ENCODE data around the gene IPO4.

The IPO4 gene

DNA sequence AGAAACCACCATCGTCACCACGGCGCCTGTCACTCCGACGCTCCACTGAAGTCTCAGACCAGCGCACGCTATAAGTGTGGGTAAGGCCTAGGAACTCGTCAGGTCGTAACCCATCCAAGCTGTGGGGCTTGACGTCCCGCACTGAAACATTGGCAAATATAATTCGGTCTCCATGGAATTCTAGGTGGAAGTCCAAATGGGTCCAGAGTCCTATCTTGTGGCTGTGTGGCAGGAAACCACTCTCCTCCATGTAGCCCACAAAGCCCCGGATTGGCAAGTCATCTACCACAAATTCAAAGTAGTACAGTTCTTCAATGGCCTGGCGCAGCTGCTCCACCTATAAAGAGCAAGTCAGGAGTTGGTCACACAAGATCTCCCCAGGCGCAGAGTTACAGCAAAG, 4.3 kb upstream of the IPO4 start:
- DNase-seq = no peak

GRCh38 chr14:24190416-24190815, 1.8 kb upstream of the IPO4 start:
- no peak for DNase-seq

GRCh38 chr14:24189460-24189859, 844 bp upstream of the IPO4 start:
- no peak for DNase-seq

GRCh38 chr14:24189059-24189375, 401 bp upstream of the IPO4 start:
- no peak for DNase-seq

DNA sequence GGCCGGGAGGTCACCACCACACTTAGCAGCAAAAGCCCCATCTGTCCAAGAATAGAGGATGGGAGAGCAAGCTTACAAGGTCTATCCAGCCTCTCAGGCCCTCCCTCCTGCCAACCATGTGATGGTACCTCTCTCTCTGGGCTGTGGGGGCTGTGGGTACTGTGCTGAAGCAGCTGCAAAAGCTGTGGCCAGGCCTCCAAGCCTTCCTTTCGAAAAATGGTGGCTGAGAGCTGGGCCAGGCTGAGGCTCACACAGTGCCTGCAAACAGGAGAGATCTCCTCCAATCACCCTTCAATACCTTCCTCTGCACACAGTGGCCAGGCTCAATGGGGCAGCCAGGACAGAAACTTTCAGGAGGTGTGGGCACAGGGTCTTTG, 1.1 kb downstream of the IPO4 start:
- DNase-seq = no peak

- DNase-seq = no peak
Measured at GRCh38 chr14:24186831-24187538, 1.6 kb downstream of the IPO4 start.

GRCh38 chr14:24185741-24186140, 2.9 kb downstream of the IPO4 start:
- DNase-seq = no peak

DNA sequence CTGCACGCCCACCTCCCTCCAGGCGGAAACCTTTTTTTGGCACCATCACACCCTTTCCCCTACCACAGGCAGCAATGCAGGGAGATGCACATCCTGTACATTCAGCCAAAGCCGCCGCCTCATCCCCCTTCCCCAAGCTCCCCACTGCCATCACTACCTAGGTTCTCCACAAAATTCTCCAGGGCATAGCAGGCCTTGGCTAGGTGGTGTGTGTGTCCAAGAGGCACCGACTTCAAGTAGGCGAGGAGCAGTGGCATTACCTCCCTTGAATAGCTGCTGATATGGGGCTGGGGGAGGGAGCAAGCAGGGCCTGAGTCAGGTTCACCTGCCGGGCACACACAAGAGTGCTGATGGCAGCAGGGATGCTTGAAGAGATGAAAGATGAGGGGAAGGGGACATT, 3.6 kb downstream of the IPO4 start:
- no peak for DNase-seq

GRCh38 chr14:24184104-24184970, 4.3 kb downstream of the IPO4 start:
- DNase-seq = no peak

- DNase-seq = no peak
Measured at GRCh38 chr14:24183014-24183481, 5.6 kb downstream of the IPO4 start.

DNA sequence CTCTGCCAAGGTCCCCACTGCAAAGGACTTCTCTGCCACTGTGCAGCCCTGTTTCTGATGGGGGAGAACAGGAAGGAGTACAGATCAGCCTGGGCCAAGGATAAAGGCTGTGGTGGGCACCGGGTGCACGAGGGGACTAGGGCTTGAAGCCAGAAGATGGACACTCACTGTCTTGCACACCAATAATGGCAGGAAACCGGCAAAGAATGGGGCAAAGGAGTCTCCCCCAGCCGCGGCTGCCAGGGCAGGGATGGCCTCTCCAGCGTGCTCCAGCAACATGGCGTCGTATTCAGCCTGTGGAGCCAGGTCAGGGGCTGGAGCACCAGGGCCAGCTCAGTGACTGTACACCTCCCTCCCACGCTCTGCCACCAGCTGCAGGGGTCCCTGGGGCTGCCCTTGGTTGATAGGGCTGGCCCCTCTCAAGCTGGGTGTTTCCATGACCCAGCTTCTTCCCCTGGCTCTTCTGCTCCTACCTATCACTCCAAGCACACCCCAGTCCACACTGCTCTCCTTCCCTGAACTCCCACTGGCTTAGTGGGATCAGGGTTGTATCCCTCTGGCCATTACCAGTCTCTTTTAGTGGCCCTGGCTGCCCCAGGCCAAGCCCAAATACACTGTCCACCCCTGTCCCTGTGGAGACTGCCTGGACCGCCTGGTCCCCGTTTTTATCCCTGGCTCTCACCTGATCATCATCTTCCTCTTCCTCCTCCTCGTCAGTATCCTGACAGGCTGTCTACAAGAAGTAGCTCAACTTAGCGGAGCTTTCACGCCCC, 6.3 kb downstream of the IPO4 start:
- no peak for DNase-seq

DNA sequence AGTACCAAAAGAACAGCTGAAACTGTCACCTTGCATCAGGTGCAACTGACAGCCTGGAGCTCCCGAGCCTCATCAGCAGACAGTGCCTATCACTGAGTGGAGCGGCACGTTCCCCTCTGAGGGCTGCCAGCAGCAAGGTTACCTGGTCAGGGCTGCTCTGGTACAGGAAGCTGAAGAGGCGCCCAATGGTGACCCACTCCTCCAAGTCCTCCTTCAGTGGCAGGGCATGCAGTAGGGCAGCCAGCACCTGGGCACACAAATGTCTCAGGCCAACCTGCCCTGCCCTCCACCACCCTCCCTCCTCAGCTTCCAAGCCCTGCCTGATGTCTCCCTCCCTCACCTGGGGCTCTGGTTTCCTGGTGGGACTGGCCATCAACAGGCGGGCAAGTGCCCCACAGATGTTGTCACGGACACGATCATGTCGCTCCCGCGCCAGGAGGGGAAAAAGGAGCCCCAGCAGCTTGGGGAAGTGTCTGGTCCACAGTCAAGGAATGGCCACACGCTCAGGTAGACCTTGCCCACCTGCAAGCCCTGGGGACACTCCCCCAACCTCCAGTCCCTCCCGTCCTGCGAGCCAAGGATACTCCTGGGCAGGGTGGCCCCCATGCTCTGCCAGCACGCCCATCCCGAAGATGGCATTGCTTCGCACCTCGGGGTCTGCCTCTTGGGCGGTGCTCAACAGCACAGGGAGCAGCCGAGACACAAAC, 7.1 kb downstream of the IPO4 start:
- no peak for DNase-seq

DNA sequence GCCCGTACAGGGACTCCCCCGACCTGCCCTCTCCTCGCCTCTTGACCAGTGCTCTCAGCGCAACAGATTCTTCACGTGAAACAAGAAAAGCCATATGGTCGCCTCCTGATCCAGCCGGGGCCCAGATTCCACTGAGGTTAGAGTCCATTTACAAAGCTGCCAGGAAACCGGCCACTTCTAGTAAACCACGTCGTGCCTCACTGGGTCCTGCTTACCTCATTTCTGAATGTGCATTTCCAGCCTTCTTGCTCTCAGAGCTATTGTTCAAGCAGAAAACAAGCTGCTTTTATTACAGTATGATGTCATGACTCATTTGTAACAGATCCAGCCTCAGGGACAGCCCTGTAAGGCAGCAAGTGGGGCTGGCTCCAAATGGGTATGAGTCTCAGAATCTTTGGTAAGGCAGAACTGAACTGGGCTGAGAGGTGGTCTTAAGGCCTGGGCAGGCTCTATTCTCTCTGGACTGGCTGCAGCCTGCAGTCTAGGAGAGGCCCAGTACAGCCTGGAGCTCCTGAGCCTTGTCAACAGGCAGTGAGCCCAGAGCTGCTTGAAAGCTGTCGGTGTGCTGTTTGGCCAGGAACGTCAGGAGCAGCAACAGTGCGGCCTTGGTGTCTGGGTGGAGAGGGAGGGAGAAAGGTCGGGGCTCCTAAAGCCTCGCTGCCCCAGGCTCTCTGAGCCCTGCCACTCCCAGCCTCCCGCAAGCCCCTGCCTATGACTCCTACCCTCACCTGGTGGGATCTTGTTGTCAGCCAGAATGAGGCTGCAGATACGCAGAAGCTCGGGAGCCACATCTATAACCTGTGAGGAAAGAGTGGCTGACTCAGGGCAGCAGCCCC, 8.4 kb downstream of the IPO4 start:
- no peak for DNase-seq

GRCh38 chr14:24179294-24179960, 9.2 kb downstream of the IPO4 start:
- no peak for DNase-seq

- no peak for DNase-seq
Measured at GRCh38 chr14:24178399-24179178, 10.0 kb downstream of the IPO4 start.

DNA sequence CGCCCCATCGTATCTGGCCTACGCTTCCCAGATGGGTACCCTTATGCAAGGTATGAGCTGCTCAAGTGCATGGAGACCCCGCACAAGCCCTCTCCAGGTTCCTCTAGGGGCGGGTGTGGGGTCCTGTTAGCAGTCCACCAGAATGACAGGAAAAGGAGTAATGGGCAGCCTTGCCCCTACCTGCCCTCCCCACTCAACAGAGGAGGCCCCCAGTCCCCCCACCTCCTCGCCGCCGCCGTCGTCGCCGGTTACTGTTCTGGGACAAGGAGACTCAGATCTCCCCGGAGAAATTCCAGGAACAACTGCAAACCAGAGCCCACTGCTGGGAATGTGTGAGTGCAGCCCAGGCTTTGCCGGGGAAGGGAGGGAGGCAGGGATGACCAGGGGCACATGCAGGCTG, 10.7 kb downstream of the IPO4 start:
- no peak for DNase-seq

GRCh38 chr14:24177041-24177825, 11.4 kb downstream of the IPO4 start:
- no peak for DNase-seq

- DNase-seq = no peak
Measured at GRCh38 chr14:24176599-24176998, 12.0 kb downstream of the IPO4 start.

GRCh38 chr14:24172871-24173281, 15.7 kb downstream of the IPO4 start:
- no peak for DNase-seq

All from NK-92 treated with Interleukin-12 subunit alpha and Interleukin-12 subunit beta, amount 100 ng/mL, for 24 hours (cell line).